ENCODE measurements around the gene CSTPP1. TPM values are rescaled to one million over a fixed set of nuclear protein-coding genes. Genes with fewer than 3 reads are reported as not detected.

CSTPP1 gene
- total and polyA plus RNA-seq, 2 of the 8 experiments (the other 6 are each of a cell fraction or from before 2014, with no cell fraction given), result 24.2 to 28.7 TPM

GRCh38 chr11:47162426-47162825 lies 225.9 kb downstream of the CSTPP1 start:
- Histone ChIP-seq H3K18ac (ENCODE audit: extremely low read depth, low read length) (no peak overlapping the region), H2BK5ac (ENCODE audit: low read depth, low read length) (no peak overlapping the region), H3K23ac (ENCODE audit: insufficient read length) (no peak overlapping the region), H2AFZ (ENCODE audit: low read length) (no peak overlapping the region), H3K36me3 (ENCODE audit: control insufficient read depth in 2 of 4, insufficient read depth in 4 of 4, low read length in 3 of 4) (peaks cover 16 to 29% (median 25%) of the 10 kb centered on the region in 4 experiments; a peak in 7 of 8 replicates), H3K56ac (replicated peaks; ENCODE audit: insufficient read length, low read depth, low read length) (no peak overlapping the region), H3K27me3 (replicated peaks in 1 of 4; ENCODE audit: control insufficient read depth in 3 of 4, extremely low read depth in 1 of 4, insufficient read depth in 3 of 4, low read length in 3 of 4) (no peaks in the 10 kb centered on the region), H4K91ac (replicated peaks; ENCODE audit: insufficient read length, low read length) (no peak overlapping the region), H3K4me2 (ENCODE audit: insufficient read depth in 1 of 2, low read depth in 2 of 2, low read length in 2 of 2) (no peak overlapping the region), H3K27ac (ENCODE audit: low read depth, low read length) (no peak overlapping the region), H3K9me3 (ENCODE audit: insufficient read depth in 2 of 2, low read depth in 1 of 2, low read length in 1 of 2) (no peaks in the 10 kb centered on the region), H3K14ac (ENCODE audit: insufficient read length) (no peak overlapping the region), H3K79me2 (ENCODE audit: control insufficient read depth in 1 of 2, insufficient read depth in 2 of 2, low read length in 2 of 2) (no peaks in the 10 kb centered on the region), H2AK5ac (ENCODE audit: low read depth, low read length) (no peak overlapping the region), H4K8ac (ENCODE audit: extremely low read depth, insufficient read depth, low read length) (peak overlapping the region; percentile 8; the same call in 1 of the 2 replicates), H2BK12ac (ENCODE audit: low read depth, low read length) (no peak overlapping the region), H3K23me2 (ENCODE audit: low read depth, low read length) (no peaks in the 10 kb centered on the region), H3K4me1 (replicated peaks in 1 of 4; ENCODE audit: control insufficient read depth in 3 of 4, insufficient read depth in 4 of 4, low read length in 3 of 4) (no peaks in the 10 kb centered on the region), H3K4ac (replicated peaks; ENCODE audit: insufficient read length, low read depth, low read length) (no peak overlapping the region), H2BK15ac (ENCODE audit: low read length) (no peak overlapping the region), H2BK120ac (replicated peaks; ENCODE audit: low read depth, low read length) (no peak overlapping the region), H4K5ac (ENCODE audit: insufficient read length, low read depth, low read length) (no peak overlapping the region), H3K79me1 (ENCODE audit: low read depth, low read length) (no peaks in the 10 kb centered on the region), H3K4me3 (ENCODE audit: extremely low read depth in 1 of 4, insufficient read depth in 2 of 4, low read depth in 3 of 4, low read length in 4 of 4) (no peak overlapping the region), H2BK20ac (ENCODE audit: low read length) (no peak overlapping the region), H4K20me1 (replicated peaks in 1 of 2; ENCODE audit: control insufficient read depth in 1 of 2, insufficient read depth in 2 of 2, low read length in 2 of 2) (peaks cover 0 to 7% of the 10 kb centered on the region in 2 experiments), H3K9ac (replicated peaks in 1 of 4; ENCODE audit: extremely low read depth in 1 of 4, low read depth in 3 of 4, low read length in 3 of 4) (no peak overlapping the region; a peak in 1 of 7 replicates)
- DNase-seq (ENCODE audit: low read depth in 1 of 2, low spot score in 2 of 2), result no peak
- peak; percentile 39 to 61; a peak in 2 of 3 replicates for TF ChIP-seq POLR2A (IDR thresholded peaks at IDR 0.05; ENCODE audit: control extremely low read depth in 1 of 2, low read depth in 2 of 2, low read length in 2 of 2)
- TF ChIP-seq POLR2AphosphoS5 (IDR thresholded peaks at IDR 0.05; ENCODE audit: low read depth, low read length), result peak; percentile 61; the same call in 1 of the 2 replicates
- no peak for TF ChIP-seq RBBP5 (IDR thresholded peaks at IDR 0.05; ENCODE audit: borderline replicate concordance, low read depth, low read length)
- CTCF ChIA-PET (ENCODE audit: partially characterized antibody), result interaction anchor here (0.6 to 4.2 kb wide), 25 partner anchors 10 to 419 kb away, joined by 3 to 32 read pairs (median 4); partner anchors contain the start of gene ARFGAP2
- FAIRE-seq, result no peak
- 83% methylated on average over 5 of the region's 5 CpGs; no CpG with 5 or more reads in 1 of the 2 experiments for WGBS, 2 experiments (ENCODE audit: extremely low coverage in 1 of 2, insufficient coverage in 1 of 2, insufficient read length in 1 of 2, insufficient replicate concordance in 2 of 2, low coverage in 1 of 2, low lambda C conversion rate in 2 of 2, missing lambda C conversion rate in 1 of 2)
- POLR2A ChIA-PET (ENCODE audit: partially characterized antibody), result interaction anchor here (0.9 to 3.2 kb wide), 16 partner anchors 10 to 443 kb away, joined by 3 to 17 read pairs (median 5); partner anchors contain the start of genes ARFGAP2, DDB2 and F2
